GM13977 (cell line): ENCODE results near the gene BLTP1.
"Not testable (repeated sequence)": the region's sequence is repeated elsewhere in the genome, so short reads cannot be mapped to it uniquely, and the experiment has no call there.

Source experiments
- DNase-seq: peaks from one replicate; pipeline ENCODE4 v3.0.0; 2012; ENCODE audit warnings: low spot score
- CTCF ChIP-seq: IDR thresholded peaks from 2 replicates; pipeline ENCODE4 v1.5.1; 2012; ENCODE audit warnings: mild to moderate bottlenecking, control low read depth; ENCODE audit not compliant: insufficient read depth; ENCODE audit errors: extremely low read depth, missing control alignments
- in situ Hi-C: fragments of 300-500 bp; cut with MboI; formaldehyde crosslinking; loops from one replicate; pipeline ENCODE4 v1.12.0; 2022; ENCODE audit warnings: low sequenced_read_pairs, low pct_unique_long_range_greater_than_20kb, mixed read lengths, inconsistent platforms; ENCODE audit not compliant: unreplicated experiment

The BLTP1 gene

GRCh38 chr4:122151982-122152710 is at the start of gene BLTP1:
TSS of gene BLTP1 (plus strand) at chr4:122152331. CDS start at chr4:122170648, 18,317 bp downstream.
- DNase-seq, result peak; percentile 94
- in situ Hi-C loops, result no loop called here
- TF ChIP-seq CTCF, result no peak

- no peak for DNase-seq
- no peak for TF ChIP-seq CTCF
- in situ Hi-C loops, result no loop called here
These were observed 47.9 kb upstream of the BLTP1 start for GRCh38 chr4:122104184-122104583.

- TF ChIP-seq CTCF, result no peak
- in situ Hi-C loops, result no loop called here
- no peak for DNase-seq
These were observed 44.5 kb upstream of the BLTP1 start for GRCh38 chr4:122107680-122108079.

- DNase-seq, in situ Hi-C loops: not testable (repeated sequence)
These were observed 41.8 kb upstream of the BLTP1 start for GRCh38 chr4:122110304-122110703.

GRCh38 chr4:122117743-122118142 is 34.4 kb upstream of the BLTP1 start:
- DNase-seq, result no peak
- no peak for TF ChIP-seq CTCF
- in situ Hi-C loops, result no loop called here

GRCh38 chr4:122118243-122118642 is 33.9 kb upstream of the BLTP1 start:
- no peak for DNase-seq
- in situ Hi-C loops, result no loop called here
- no peak for TF ChIP-seq CTCF

- TF ChIP-seq CTCF, result no peak
- in situ Hi-C loops, result no loop called here
- no peak for DNase-seq
These were observed 32.4 kb upstream of the BLTP1 start for GRCh38 chr4:122119739-122120138.
